ENCODE data around the gene FLCN.
"Not testable (repeated sequence)": the region's sequence is repeated elsewhere in the genome, so short reads cannot be mapped to it uniquely, and the experiment has no call there.

Gene FLCN

DNA sequence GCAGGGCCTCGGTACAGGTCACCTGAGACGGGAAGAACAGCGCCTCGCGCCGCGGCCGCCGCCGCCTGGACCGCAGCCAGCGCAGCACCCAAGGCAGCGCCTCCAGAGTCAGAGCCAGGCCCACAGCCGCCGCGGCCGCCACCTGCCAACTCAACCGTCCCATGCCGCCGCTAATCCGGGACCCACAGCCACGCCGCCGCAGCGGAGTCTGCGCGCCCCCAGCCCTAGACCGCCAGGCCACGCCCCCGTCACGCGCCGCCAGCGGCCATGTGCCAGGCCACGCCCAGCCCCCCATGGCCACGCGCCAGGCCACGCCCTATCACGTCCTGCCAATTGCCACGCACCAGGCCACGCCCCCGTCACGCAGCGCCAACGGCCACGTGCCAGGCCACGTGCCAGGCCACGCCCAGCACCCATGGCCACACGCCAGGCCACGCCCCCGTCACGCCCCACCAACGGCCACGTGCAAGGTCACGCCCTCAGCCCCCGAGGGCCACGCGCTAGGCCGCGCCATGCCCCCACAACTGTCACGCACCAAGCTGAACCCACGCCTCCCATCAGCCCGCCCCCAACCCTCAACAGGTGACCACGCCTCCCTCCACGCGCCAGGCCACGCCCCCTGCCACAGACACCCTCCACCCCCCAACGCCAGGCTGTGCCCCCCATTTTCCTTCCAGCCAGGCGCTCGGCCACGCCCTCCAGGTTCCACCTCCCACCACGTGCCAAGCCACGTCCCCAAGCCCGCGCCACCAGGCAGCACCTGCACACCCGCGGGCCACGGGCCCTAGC, 30.6 kb downstream of the FLCN start, which contains the start of gene PLD6:
Gene PLD6, minus strand, starts transcription at position 210 of the 789 bp plus-strand sequence. Its CDS starts 47 bp downstream, at position 163.
- peak; percentile 90 for DNase-seq

DNA sequence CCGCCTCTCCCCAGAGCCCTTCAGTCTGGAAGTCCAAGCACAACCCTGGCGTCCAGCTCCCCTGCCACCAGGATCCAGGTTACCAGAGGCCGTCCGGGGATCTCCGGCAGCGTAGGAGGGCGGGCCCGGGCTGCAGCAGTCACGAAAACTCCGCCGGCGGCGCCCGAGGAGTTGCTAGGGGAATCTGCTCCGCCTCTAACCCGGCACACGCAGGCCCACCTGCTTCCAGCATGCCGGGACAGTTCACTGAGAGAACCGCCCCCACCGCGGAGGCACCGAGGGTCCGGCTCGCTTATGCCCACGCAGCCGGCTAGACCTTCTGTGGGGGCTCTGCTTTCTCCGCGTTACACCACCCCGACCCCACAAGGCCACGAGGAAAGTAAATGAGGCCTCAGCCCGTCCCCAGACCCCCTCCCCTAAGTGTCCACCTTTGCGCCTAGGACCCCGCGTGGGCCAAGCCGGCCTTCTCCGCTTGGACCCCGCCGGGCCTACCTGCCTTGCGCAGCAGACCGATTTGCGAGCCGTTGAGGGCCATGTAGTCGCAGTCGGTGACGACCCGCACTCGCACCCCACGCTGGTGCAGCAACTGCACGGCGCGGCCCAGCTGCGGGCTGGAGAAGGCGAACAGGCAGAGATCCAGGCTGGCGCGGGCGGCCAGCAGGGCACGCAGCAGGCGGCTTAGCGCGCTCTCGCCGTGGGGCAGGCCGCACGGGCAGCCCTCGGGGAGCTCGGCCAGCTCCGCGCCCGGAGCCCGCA, 31.4 kb downstream of the FLCN start:
- DNase-seq, result peak; percentile 21

DNA sequence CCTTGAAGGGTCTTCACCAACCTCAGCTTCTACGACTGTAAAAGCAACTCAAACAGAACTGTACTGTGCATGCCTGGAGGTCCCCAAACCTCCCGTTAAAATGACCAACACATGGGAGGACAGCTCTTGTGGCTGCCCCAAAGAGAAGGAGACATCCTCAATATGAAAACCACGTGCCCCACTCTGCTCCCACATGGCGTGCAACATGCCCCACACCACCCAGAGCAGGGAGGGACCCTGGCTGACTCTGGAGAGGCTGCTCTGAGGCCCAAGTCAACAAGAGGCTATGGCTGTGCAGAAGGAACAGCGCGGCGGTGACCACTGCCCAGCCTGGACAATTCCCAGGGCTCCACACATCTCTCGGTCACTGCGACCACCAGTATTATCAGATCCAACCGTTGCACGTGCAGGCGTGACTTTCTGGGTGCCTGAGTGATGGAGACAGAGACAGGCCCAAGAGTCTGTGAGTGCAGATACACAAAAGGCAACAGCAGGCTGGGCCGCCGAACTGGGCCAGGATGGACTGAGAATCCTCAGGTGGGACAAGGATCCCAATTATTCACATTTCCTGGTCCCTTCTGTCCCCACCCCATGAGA, 32.2 kb downstream of the FLCN start:
- no peak for DNase-seq

DNA sequence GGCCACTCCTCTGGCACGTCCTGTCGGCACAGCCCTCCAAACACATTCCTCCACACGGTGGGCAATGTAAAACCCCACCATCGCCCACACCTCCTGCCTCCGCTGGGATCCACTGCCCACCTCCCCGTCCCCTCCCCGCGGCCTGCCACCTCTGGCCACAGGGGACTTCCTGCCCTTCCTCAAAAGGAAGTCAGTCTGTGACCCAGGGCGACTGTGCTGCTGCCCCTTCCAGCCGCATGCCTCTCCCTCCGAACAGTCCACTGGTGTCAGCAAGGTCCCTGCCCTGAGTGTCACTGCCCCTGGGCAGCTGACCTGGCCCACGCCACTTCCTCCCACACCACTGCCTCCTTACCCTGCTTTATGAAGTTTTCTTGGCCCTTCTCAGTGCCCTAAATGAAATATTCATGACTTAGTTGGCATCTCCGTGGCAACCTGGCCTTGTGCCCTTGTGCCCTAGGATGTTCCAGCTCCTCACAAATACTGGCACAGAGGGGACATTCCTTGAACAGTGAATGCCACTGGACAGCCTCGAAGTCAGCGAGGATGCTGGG, 32.9 kb downstream of the FLCN start:
- no peak for DNase-seq

DNA sequence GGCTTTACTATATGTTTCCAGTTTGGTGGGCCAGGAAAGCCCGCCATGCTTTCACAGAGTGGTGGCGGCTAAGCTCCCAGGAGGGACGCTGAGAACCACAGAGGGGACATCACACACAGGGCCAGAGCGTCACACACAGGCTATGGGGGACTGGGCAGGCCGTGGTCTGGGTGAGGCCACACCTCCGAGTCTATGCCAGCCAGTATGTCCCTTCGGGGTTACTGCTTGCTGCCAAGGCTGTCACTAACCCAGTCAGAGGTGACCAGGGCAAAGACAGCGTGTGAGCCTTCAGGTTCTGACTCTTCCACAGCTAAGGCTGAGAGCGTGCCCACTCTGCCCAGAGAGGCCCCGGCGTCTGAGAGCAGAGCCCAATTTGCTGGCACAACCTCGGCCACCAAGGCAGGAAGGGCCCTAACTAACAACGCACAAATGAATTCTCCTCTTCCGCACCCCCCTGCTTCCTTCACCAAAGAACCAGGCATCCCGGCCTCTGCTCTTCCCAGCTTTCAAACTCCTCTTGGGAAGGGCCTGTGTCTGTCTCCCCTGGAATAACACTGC, 33.7 kb downstream of the FLCN start:
- no peak for DNase-seq

DNA sequence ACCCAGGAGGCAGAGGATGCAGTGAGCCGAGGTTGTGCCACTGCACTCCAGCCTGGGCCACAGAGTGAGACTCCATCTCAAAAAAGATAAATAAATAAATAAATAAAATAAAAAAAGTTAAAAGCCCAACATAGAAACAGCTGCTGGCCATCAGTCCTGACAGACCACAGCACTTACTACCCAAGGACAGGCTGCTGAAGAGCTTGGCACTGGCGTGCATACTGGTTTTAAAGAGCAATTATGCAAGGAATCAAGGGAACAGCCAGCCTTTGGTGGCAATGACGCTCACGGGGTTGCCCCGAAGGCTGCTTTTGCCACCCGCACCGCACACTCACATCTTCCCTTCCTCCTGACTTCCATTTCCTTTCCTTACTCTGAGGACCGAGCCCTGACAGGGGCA, 35.1 kb downstream of the FLCN start:
- no peak for DNase-seq

DNA sequence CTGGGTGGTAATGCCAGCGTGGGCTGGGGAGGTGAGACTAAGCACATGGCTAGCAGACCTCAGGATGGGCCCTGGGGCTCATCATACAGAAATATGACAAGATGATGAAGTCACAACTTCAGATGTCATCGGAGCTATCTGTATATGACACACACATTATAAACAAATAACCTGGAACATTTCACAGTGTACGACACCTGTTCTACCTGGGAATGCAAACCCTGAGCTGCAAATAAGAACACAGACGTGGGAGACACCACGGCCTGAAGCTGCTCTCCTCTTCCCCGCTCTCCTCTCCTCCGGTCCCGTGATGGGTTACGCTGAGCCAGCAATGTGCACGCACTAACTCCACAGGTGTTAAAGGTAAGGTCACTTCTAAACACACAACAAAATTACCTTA, 35.7 kb downstream of the FLCN start:
- DNase-seq, result no peak

DNA sequence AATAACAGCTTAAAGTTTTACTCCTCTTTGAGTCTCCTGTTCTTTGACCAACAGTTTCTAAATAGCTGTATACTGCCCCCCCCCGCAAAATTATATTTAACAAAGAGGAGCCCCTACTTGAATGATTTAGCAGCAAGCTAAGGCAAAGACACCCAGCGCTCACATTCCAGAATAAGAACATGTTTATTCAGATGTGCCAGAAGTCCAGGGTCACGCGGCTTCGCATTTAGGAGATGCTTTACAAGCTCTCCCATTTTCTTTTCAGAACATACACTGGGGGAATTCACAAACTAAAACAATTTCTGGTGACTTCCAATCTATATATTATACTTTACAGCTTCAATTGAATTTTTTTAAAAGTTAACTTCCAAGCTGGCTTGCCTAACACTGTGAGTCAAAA, 36.1 kb downstream of the FLCN start:
- DNase-seq, result no peak

DNA sequence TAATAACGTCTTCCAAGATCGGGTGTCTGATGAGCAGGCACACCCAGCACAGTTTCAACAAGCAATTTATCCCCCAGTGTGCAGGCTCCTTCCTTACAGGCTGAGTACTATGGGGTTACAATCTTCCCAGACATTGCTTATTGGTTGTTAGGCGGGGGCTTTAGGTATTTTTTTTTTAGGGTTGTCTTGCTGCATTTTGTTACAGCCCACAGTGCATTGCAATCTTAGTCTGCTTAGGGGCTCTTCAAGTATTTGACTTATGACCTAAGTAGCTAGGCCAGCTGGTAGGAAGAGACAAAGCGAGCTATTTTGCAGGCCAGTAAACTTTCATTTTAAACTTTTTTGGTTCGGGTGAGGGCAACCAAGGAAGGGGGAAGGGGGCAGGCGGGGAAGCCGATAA, 36.7 kb downstream of the FLCN start:
- no peak for DNase-seq

DNA sequence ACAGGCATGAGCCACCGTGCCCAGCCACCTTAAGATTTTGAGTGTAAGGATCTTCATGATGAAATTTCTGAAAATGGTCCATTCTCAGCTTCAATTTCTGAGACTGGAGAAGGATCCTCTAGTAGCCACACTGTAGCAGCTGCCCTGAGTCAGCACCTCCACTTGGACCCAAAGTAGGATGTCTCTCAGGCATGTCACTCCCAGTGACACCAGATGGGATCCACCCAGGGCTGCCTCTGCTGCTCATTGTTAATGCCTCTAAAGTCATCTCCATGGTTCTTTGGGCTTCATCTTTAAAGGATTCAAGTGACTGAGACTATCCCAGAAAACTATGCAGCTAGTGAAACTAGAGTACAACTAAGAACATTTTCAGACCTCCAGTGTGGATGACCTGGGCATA, 38.7 kb downstream of the FLCN start:
- no peak for DNase-seq

DNA sequence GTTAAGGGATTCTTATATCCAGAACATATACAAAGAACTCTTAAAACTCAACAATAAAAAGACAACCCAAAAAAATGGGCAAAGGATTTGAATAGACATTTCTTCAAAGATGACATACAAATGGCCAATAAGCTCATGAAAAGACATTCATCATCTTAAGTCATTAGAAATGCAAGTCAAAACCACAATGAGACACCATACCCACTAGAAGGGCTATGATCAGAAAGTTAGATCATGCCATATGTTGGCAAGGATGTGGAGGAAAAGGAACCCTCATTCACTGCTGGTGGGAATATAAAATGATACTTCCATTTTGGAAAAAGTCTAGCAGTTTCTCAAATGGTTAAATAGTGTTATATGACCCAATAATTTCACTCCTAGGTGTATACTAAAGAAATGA, 40.2 kb downstream of the FLCN start:
- no peak for DNase-seq

DNA sequence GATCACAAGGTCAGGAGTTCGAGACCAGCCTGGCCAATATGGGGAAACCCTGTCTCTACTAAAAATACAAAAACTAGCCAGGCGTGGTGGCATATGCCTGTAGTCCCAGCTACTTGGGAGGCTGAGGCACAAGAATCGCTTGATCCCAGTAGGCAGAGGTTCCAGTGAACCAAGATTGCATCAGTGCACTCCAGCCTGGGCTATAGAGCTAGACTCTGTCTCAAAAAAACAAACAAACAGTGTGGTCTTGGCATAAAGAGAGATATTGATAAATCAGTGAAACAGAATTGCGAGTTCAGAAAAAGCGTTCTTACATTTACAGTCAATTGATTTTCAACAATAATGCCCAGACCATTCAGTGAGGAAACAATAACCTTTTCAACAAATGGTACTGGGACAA, 41.5 kb downstream of the FLCN start:
- not testable (repeated sequence) for DNase-seq

DNA sequence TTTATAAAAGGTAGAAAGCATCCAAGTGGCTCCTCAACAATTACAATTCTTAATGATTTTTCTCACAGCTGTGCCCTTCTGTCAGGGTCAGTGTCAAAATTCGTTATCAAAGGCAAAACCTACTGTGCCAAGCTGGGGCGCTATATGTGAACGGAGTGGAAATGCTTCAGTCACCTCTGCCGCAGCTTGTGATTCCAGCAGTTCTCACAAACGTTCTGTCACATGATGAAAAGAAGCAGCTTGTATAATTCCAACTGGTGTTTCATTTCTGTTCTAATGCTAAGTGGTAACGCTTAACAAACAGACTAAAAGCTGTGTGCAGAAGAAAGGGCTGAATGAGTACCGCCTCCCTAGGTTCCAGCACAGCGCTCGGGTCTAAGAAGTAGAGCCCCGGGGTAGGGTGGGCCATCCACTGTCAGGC, 45.0 kb downstream of the FLCN start:
- no peak for DNase-seq

DNA sequence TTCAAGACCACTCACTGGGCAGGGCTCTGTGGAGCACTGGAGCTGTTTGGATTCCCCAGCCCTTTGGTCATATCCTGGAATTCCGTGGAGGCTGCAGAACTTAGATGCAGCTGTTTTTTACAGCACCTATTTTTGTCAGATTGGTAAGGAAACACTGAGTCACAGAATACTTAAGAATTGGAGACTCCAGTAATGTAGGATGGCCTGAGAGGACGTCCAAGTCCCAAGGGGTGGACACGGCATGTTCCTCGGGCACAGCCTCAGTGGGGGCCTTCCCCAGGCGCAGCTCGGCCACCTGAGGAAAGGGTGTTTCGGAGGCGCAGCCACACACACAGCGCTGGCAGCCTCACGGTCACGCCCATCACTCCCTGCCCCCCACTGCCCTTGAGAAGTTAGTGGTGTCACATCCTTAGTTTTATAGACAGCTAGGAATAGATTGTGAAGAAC, 45.6 kb downstream of the FLCN start:
- DNase-seq, result no peak

DNA sequence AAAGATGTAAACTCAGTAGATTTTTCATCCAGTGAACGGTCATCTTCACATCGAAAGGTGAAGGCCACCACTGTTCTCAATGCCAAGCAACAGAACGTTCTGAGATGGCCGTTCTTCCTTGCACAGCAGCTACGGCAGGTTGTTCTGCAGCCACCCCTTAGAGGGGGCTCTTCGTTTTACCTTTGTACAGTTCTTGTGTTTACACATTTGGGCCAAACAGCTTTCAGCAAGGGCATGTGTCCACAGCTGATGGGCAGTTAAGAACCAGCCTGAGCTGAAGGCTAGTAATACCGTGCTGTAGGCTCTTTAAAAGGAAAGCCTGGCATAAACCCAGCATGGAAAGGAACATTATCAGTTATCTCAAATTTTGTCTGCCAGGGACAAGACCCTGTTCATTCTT, 46.8 kb downstream of the FLCN start:
- DNase-seq, result no peak

DNA sequence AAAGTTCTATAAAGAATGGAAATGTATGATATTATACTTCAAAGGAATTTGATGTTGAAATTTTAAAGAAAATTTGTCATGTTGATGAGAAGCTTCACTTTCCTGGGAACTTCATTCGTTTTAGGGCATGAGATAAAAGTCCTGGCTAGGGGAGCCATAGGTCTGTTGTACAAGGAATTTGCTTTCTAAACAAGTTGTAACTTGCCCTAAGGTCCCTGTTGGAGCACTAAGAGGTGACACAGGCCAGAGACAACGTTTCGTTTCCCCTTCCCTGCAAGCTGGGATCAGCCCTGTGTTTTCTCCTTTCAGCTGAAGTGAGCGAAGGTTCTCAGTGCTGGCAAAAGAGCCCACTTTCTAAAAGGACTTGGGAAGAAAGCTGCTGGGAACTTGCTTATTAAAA, 47.4 kb downstream of the FLCN start:
- peak; percentile 76 for DNase-seq

DNA sequence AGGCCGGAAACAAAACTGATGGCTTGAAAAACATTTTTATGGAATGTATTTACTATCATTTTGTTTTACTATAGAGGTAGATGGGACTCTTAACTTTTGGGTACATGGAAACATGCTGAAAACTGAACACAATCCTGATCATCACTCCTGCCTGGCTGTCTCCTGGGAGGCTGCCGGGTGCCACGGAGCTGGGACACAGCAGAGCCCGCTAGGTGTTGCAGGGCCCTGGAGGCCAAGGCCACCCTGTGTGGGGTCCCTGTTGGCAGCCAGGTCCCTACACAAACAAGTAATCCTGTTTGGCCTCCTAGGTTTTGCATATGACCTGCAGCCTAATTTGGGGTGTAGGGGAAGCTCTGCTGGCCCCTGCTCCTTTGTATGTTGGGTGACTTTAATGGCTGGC, 48.4 kb downstream of the FLCN start:
- no peak for DNase-seq

DNA sequence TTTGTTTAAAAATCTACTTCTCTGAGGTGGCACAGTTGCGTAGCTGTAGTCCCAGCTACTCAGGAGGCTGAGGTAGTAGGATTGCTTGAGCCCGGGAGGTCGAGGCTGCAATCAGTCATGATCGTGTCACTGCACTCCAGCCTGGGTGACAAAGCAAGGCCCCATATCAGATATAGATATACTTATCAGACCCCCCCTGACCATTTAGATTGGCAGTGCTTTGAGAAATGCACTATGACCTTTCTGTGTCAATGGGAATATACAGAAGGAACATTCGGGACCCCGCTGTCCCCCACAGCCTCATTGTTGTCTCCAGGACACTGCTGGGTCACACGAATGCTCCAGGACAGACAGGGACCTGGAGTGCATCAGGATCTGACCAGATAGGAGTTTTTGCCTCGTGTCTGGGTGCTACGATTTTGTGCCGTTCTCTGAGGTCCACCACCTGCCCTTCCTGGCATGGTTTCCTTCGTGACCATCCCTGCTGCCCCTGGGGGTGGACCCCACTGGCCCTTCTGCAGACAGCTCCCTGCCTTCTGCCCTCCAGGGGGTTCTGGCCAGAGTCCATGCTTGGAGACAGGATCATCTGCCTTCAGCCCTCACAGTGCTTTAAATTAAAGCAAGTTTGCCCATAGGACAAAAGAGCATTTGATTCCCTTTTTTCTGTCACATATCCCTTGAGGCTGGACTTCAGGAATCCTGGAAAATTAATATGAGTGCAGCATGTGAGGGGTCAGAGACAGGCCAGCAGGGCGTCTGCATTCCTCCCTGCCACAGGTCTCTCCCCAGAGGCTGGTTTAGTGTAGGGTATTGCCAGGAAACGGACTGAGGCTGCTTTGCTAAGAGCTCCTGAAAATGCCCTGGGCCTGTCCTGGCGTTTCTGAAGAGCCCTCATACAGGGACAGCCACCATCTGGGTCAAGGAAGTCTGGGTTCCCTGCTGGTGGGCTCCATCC, 50.1 kb downstream of the FLCN start:
- DNase-seq, result no peak

DNA sequence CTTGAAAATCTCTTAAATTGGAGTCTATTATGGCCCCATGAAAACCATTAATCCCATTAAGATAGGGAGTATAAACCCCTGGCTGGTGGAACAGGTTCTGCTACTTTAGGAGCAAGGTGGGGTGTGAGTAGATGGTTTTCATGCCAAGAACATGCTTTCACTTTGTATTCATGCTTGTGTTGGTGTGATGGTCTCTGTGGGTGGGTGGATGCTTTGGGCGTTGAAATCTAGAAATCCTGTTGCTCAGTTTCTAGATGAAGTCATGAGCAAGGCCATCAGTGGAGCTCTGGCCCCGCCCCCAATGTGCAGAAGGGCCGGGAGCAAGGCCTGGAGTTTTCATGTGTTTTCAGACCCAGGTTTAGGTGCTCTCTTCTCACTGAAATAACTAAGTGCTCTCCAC, 50.9 kb downstream of the FLCN start:
- no peak for DNase-seq

DNA sequence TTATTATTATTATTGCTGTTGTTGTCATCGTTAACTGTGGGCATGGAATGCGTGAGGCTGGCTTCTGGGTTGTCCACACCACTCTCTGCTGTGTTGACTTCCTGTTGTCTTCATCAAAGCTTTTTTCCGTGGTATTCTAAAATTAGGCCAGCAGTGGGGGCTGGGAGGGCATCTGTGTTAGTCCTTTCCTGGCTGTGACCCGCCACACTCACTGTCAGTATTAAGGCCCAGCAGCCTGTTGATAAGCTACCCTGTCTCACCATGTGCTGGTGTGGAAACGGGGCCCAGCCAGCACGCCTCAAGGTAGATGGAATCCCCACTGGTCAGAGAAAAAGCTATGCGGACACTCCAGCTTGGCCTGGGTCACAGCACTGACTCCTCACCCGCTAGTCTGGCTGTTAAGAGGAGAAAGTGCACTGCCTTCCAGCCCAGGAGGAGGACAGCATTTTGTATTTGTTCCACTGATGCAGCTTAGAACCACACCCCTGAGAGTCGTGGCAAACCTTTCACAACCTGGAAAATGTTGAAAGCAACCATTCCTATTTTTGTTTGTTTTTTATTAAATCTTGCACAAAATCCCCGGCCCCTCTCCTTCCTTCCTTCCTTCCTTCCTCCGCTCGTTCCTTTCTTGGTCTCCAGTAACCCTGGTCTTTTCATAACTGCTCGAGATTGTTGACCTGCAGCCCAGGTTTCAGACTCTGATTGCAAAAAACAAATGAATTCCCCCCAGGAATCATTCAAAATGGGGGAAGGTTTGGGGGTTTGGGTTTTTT, 51.8 kb downstream of the FLCN start:
- peak; percentile 46 for DNase-seq

DNA sequence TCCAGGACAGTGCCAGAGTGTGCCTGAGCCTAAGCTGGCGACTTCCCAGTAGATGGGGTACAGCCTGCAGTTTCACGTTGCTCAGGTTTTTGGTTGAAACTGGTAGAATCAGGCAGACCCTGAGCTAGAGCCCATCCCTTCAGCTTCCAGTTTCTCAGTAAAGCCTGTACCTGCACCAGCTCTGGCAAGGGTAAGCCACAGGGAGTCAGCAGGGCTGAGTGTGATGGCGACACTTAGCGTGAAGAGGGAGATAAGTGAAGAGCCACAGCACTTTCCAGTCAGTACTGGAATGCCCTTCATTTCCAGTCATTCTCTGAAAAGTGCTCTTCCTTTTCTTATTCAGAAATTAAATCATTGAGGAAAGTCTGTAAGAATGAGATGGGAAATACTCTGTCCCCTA, 53.2 kb downstream of the FLCN start:
- DNase-seq, result no peak

Measured in MV-4-11 (cell line).